ENCODE measurements around the gene CRYBB1.

CRYBB1 gene

DNA sequence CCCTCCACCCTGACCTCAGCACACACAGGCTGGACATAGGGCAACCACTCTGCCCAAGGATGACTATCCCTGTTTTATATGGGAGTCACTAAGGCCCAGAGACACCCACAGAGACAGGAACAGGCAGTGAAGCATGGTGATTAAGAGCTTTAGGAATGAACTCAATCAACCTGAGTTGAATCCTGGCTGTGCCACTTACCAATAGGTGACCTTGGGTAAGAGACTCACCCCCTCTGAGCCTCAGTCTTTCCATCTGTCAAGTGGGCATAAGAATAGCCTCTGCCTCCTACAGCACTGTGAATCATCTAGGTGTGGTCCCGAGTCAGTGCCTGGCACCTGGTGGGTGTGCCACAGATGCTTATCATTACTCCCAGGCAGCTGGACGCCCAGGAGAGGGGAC lies 6.8 kb downstream of the CRYBB1 start:
- DNase-seq (ENCODE audit: low spot score) = no peak
- TF ChIP-seq, protein P1, sequence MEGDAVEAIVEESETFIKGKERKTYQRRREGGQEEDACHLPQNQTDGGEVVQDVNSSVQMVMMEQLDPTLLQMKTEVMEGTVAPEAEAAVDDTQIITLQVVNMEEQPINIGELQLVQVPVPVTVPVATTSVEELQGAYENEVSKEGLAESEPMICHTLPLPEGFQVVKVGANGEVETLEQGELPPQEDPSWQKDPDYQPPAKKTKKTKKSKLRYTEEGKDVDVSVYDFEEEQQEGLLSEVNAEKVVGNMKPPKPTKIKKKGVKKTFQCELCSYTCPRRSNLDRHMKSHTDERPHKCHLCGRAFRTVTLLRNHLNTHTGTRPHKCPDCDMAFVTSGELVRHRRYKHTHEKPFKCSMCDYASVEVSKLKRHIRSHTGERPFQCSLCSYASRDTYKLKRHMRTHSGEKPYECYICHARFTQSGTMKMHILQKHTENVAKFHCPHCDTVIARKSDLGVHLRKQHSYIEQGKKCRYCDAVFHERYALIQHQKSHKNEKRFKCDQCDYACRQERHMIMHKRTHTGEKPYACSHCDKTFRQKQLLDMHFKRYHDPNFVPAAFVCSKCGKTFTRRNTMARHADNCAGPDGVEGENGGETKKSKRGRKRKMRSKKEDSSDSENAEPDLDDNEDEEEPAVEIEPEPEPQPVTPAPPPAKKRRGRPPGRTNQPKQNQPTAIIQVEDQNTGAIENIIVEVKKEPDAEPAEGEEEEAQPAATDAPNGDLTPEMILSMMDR (IDR thresholded peaks at IDR 0.05; ENCODE audit: extremely low read depth, missing control alignments) = no peak

DNA sequence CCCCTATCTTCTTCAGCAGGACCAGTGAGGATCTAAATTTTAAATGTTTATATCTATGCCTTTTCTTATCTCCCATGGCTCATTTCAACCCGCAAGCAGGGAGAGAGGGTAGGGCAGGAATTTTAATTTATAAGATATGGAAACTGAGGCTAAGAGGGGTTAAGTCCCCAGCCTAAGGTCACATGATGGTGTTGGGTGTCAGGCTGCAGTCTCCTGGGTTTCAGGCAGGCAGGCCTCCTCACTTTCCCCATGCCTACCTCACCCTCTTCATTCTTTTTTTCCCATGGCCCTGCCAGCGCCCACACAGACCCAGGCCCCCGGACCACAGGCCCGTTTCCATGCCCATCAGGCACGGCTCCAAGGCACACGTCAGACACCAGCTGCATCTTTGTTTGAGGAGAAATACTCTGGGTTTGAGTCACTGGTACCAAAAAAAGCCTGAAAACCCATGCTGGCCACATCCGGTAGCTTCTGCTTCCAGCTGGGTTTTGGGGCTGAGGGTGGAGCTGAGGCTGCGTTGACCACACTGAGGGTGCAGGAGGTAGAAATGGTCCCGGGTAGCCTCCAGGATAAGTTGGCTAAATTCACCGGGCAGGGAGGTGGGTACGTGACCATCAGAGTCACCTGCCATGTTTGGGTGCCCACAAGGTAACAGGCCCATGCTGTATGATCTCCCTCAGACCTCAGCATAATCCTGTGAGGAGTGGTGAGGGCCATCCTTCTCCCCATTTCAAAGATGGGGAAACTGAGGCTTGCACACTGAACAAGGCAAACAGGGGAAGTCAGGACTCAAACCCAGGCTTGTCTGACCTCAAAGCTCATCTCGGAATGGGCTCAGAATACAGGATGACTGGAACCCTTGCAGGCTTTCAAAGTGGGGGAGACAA lies 7.5 kb downstream of the CRYBB1 start:
- DNase-seq (ENCODE audit: low spot score) = peak; percentile 82
- TF ChIP-seq, protein P1 (IDR thresholded peaks at IDR 0.05; ENCODE audit: extremely low read depth, missing control alignments) = no peak

DNA sequence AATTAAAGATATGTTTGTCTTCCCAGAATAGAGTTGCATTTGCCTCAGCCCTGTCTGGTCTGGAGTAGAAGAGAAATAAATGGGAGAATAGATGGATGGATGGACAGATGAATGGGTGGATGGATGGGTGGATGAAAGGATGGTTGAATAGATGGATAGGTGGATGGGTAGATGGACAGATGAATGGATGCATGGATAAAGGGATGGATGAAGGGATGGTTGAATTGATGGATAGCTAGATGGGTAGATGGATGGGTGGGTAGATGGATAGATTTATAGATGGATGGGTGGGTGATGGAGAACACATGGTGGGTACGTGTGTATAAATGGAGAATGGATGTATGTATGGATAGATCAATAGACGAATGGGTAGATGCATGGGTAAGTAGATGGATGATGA lies 8.5 kb downstream of the CRYBB1 start:
- TF ChIP-seq, protein P1 (IDR thresholded peaks at IDR 0.05; ENCODE audit: extremely low read depth, missing control alignments) = no peak

DNA sequence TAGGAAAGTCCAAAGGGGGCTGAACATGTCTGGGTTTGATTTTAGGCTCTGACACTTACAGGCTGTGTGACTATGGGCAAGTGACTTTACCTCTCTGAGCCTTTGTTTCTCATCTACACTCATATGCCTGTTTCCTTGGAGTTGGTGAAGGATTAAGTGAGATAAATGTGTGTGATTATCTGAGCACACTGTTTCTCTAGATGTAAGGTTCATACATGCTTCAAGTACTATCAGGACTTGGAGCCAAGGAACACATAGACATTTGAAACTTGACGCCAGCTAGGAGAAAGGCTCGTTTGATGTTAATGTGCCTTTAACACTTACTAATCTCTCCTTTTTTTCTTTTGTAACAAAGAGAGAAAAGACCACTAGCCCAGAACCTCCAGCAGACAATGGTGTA lies 9.7 kb downstream of the CRYBB1 start:
- DNase-seq (ENCODE audit: low spot score) = no peak
- TF ChIP-seq, protein P1 (IDR thresholded peaks at IDR 0.05; ENCODE audit: extremely low read depth, missing control alignments) = no peak

More for the DNA sequence above, 8.5 kb downstream of the CRYBB1 start:
- DNase-seq (ENCODE audit: low spot score) = no peak

GRCh38 chr22:26606611-26607010 lies 11.2 kb downstream of the CRYBB1 start:
- TF ChIP-seq, protein P1 (IDR thresholded peaks at IDR 0.05; ENCODE audit: extremely low read depth, missing control alignments) = no peak
- DNase-seq (ENCODE audit: low spot score) = no peak

DNA sequence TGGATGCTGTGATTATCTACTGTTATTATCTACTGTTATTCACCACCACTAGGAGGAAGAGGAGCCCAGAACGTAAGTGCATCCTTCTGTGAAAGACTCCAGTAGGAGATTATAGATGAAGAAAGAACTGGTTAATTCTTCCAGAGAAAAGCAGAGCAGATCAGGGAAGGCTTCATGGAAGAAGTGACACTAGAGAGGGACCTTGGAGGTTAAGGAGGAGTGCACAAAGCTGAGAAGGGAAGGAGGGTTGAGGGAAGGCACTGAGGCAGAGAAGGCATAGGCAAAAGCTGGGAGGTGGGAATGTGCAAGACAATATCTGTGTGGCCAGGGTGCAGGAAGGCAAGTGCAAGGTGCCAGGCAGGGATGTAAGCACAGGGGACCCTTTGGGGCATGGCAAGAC lies 13.5 kb downstream of the CRYBB1 start:
- DNase-seq (ENCODE audit: low spot score) = no peak
- TF ChIP-seq, protein P1 (IDR thresholded peaks at IDR 0.05; ENCODE audit: extremely low read depth, missing control alignments) = no peak

- TF ChIP-seq, protein P1 (IDR thresholded peaks at IDR 0.05; ENCODE audit: extremely low read depth, missing control alignments) = no peak
- no peak for DNase-seq (ENCODE audit: low spot score)
Measured at GRCh38 chr22:26602127-26602526, 15.7 kb downstream of the CRYBB1 start.
